ENCODE measurements around the gene PIH1D2.
"Not testable (repeated sequence)": the region's sequence is repeated elsewhere in the genome, so short reads cannot be mapped to it uniquely, and the experiment has no call there.

Gene PIH1D2

DNA sequence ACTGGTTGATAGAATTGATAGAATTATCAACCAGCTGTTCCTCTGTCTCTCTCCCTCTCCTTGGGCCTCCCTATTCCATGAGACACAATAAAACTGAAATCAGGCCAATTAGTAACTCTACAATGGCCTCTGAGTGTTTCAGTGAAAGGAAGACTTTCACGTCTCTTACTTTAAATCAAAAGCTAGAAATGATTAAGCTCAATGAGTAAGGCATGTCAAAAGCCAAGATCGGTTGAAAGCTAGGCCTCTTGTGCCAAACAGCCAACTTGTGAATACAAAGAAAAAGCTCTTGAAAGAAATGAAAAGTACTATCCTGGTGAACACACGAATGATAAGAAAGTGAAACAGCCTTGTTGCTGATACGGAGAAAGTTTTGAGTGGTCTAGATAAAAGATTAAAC, 16.6 kb downstream of the PIH1D2 start:
- DNase-seq, result no peak

DNA sequence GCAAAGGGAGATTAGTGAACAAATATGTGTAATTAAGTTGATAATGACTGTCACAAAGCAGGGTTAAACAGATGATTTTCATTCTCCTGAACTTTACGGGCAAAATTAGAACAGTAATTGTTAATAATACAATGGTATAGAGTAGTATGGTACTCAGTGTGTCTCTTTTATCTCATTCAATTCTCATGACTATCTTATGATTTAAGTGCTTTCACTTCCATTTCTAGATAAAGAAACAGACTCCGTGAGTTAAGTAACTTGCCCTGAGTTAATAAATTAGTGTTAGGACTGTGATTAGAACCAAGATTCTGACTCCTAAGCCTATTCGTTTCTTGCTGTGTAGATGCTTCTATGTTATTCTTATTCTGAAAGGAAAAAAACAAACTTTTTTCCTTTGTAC, 22.0 kb downstream of the PIH1D2 start:
- no peak for DNase-seq

DNA sequence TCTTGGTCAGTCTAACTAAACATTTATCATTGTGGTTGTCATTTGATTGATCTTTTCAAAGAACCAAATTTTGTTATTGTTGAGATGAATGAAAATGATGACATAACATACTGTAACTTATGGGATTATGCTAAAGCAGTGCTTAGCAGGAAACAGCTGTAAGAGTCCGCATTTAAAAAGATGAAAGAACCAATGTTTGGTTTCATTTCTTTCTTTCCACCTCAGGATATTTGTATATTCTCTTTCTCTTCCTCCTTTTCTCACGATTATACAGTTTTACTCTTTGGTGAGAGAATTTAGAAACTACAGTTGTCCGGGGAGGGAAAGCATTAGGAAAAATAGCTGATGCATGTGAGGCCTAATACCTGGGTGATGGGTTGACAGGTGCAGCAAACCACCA, 23.1 kb downstream of the PIH1D2 start:
- DNase-seq, result no peak

DNA sequence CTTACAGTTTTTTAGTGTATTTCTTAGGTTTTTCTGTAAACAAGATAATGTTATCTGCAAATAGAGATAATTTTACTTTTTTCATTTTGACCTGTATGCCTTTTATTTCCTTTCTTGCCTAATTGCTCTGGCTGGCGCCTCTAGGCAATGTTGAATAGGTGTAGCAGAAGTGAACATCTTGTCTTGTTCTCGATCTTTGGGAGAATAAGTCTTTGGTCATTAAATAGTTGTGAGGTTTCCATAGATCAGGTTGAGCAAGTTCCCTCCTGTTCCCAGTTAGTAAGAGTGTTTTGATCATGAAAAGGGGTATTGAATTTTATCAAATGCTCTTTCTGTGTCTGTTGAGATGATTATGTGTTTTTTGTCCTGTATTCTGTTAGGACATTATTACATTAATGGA, 24.0 kb downstream of the PIH1D2 start:
- DNase-seq, result no peak

DNA sequence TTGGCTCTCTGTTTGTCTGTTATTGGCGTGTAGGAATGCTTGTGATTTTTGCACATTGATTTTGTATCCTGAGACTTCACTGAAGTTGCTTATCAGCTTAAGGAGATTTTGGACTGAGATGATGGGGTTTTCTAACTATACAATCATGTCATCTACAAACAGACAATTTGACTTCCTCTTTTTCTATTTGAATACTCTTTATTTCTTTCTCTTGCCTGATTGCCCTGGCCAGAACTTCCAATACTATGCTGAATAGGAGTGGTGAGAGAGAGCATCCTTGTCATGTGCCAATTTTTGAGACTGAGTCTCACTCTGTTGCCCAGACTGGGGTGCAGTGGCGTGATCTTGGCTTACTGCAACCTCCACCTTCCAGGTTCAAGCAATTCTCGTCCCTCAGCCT, 25.6 kb downstream of the PIH1D2 start:
- DNase-seq, result not testable (repeated sequence)

DNA sequence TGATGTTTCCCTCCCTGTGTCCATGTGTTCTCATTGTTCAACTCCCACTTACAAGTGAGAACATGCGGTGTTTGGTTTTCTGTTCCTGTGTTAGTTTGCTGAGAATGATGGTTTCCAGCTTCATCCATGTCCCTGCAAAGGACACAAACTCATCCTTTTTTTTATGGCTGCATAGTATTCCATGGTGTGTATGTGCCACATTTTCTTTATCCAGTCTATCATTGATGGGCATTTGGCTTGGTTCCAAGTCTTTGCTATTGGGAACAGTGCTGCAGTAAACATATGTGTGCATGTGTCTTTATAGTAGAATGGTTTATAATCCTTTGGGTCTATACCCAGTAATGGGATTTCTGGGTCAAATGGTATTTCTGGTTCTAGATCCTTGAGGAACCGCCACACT, 27.2 kb downstream of the PIH1D2 start:
- DNase-seq, result not testable (repeated sequence)

DNA sequence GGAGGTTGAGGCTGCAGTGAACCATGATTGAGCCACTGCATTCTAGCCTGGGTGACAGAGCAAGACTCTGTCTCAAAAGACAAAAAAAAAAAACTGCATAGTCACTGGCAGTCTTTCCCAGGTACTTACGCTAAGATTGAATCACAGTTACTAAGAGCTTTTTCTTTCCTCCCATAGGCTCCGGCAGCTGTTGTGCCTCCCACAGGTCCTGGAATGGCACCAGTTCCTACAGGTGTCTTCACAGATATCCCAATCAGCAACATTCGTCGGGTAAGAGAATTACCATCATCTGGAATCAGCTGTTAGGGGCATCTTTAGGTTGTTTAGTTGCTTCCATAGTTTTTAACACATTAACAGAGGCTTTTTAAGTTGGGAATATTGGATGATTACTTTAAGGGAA, 28.9 kb downstream of the PIH1D2 start:
- no peak for DNase-seq

DNA sequence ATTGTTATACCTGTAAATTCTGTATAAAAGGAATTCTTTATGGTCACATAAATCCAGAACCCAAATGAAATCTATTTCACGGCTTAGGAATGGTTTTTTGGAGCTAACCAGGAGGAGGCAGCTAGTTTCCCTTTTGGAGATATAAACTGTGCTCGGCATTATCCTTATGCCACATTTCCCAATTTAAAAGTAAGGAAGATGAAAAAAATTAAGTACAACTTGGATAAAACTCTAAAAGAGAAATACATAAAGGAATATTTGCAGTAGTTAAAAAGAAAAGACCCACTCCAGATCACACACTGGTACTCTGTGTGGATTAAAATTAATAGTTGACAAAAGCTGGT, 30.9 kb downstream of the PIH1D2 start:
- DNase-seq, result no peak

DNA sequence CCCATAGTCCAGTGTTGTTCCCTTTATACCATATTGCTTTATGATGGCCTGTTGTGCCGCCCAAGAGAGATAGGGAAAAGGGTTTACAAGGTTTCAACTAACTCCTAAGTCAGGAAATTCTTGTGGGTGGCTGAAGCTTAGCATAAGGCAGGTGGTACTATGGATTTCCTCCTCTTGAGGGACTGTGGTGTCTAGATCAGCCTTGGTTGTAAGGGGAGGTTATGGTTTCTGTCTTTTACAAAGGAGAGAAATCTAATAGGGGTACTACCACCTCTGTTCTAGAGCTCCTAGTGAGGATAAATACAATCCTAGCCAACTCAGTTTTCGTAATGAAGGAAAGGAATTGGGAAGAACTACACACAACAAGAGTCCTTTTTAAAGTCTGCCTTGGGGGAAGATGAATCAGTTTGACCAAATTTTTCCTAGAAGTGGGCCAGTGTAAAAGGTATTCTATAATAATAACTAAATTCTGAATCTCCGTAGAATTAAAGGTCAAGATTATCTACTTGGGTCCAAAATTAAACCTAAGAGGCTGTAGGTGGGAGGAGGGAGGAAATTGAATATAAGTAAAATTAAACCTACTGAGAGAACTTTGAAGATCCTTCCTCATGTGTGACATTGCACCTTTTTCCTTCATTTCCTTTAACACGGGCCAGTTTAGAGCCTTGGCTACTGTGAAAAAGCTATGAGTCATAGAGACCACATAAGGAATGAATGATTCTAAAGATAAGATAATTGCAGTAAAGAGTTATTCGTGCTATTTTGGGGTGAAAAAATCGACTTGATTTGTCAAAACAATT, 31.5 kb downstream of the PIH1D2 start:
- DNase-seq, result no peak

DNA sequence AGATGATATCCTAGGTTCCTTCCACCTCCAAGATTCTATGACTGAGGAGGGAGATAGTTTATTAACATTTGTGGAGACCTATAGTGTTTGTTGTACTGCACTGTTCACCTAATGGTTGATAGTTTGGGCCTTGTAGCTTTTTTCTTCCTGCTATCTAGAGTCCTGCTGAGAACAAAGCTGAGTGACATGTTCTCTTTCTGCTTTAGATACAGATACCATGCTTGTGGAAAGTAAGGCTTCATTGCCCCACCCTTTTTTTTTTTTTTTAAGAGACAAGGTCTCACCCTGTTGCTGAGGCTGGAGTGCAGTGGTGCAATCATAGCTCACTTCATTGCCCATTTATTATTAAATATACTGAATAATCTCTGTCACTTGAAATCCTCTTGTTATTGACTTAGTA, 36.3 kb downstream of the PIH1D2 start:
- no peak for DNase-seq

DNA sequence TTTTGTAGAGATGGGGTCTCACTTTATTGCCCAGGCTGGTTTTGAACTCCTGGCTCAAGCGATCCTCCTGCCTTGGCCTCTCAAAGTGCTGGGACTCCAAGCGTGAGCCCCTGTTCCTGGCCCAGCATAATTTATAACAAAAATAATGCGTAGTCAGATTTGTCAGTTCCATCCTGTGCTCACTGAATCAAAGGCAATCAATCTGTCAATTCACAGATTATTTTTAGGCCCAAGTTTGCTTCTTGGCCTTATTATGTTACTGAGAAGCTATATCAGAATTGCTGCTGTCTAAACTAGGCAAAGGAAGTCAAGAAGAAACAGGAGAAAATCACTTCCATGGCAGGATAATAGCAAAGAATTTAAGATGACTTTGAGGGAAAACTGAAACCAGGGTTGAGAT, 39.9 kb downstream of the PIH1D2 start:
- DNase-seq, result no peak

DNA sequence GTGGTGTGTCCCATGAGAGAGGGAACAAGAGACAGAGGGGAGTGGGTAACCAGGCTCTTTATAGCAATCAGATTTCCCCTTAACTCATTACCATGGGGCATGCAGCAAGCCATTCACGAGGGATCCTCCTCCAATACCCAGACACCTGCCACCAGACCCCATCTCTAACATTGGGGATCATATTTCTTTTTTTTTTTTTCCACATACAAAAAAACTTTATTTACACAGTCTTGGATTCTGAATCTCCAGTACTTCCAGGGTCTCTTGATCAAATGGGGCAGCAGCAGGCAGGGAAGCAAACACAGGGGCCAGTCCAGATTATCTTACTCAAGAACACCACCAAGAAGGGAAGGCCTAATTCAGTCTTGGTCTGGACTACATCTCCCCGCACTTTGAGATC, 44.4 kb downstream of the PIH1D2 start:
- no peak for DNase-seq

DNA sequence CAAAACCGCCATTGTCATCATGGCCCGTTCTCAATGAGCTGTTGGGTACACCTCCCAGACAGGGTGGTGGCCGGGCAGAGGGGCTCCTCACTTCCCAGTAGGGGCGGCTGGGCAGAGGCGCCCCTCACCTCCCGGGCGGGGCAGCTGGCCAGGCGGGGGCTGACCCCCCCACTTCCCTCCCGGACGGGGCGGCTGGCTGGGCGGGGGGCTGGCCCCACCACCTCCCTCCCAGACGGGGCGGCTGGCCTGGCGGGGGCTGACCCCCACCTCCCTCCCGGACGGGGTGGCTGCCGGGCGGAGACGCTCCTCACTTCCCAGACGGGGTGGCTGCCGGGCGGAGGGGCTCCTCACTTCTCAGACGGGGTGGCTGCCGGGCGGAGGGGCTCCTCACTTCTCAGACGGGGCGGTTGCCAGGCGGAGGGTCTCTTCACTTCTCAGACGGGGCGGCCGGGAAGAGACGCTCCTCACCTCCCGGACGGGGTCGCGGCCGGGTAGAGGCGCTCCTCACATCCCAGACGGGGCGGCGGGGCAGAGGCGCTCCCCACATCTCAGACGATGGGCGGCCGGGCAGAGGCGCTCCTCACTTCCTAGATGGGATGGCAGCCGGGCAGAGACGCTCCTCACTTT, 46.9 kb downstream of the PIH1D2 start:
- DNase-seq, result not testable (repeated sequence)

DNA sequence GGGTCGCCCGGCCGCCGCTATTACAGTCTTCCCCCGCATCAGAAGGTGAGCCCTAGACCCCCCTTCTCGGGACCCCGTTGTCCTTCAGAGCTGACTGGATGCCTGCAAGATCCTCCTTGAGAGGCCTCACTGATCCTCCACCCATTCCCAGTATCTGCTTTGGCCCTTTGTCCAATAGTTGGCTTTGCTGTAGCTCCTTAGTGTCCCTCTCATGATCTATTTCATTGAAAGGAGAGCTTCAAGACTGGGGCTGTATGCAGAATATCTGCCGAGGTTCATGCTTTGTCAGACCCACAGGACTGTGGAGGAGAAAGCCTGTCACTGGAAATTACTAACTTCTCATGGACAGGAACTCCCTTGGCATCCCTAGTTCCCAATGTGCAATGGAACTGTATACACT, 48.1 kb downstream of the PIH1D2 start:
- DNase-seq, result peak in 3 of 58 donors; percentile 5 to 39 (median 35)

DNA sequence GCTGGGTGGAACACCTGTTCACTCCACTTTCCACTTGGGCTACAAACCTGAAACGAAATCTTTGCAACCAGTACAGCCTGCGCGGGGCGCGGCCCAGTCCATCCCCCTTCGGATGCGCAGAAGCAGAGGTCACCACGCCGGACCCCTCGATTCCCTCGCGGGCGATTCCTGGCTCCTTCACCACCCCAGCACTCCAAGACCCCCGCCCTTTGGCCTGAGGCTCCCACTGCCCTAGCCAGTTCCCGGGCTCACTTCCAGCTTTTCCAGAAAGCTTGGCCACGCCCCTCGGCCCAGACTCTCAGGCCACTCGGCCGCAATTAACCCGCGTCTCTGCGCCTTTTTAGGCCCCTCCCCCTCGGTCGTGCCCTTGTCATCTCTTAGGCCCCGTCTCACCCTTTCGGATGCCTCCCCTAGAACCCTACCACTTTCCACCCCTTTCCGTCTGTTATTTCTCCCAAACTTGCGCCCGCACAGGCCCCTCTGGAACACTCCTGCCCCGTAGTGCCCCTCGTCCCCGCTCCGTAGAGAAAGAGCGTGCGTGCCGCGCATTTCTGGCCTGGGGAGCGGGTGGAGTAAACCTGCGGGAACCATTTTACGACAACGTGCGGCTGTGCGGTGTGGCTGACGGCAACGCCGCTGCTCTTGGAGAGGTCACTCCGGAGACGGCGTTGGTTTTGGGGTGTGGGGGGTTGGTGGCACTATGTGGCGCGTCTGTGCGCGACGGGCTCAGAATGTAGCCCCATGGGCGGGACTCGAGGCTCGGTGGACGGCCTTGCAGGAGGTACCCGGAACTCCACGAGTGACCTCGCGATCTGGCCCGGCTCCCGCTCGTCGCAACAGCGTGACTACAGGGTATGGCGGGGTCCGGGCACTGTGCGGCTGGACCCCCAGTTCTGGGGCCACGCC, 48.8 kb downstream of the PIH1D2 start, which contains the start of gene DLAT:
Gene DLAT (plus strand): TSS at position 636 of the 906 bp plus-strand sequence. CDS start 65 bp downstream, at position 701.
- DNase-seq, result peak; percentile 40 to 90 (median 80)

DNA sequence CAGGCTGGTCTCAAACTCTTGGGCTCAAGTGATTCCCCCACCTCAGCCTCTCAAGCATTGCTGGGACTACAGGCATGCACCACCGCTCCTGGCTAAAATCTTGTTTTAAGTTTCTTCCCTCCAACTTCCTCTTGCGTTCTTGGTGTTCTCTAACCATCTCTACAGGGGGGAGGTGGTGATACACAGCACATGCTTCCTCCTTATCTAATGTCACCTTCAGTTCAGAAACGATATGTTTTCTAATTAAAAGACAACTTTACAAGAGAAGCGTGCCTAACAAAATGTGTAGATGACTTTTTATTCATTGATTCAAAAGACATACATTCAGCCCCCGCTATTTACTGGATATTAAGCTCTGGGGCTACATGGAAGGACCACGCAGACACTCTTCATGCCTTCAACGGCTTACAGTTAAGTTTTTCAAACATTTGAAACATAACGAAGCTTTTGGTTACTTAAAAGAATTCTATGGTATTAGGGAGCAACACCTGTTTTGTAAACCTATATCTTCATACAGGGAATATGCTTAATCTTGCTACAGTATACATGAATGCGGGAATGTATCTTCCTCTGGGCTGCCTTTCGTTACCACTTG, 49.5 kb downstream of the PIH1D2 start:
- DNase-seq, result peak in 1 of 58 donors; percentile 2

DNA sequence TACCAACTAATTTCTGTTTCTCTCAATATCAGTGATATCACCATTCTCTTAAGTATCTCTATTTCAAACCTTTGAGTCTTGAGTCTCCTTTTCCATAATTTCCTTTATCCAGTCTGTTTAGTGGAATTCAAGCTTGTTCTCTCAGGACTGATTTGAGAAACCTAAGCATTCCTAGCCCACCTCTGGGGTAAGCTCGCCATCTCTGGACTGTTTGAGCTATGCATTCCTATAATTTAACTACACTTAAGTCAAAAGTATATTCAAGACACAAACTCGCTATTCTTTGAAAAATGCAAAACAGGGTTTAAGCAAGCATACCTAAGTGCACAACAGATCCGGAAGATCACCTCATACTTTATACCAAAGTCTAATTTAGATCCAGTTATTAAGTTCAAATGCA, 50.7 kb downstream of the PIH1D2 start:
- no peak for DNase-seq

DNA sequence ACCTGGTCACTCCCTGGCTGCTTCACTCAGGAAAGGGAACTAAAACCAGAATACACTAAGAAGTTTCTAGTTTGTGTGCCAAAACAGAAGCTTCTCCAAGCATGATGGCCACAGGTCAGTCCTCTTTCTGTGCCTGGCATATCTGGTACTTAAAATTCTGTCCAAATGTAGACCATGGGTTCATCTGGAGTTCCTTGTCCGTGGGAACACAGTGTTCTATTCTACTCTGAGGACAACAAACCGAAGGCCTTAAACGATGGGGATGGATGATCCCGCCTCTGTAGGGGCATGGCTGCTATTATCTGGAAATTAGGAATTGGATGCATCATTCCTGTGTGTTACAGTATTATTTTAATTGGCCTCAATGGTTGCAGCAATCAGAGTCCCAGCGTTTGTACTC, 54.8 kb downstream of the PIH1D2 start:
- DNase-seq, result no peak

Data from anterior cingulate cortex (tissue), 58 donors.